8988T (cell line): ENCODE data around the gene EML4.

Experiments
- DNase-seq: peaks from one replicate; pipeline ENCODE4 v3.0.0; 2011

The EML4 gene

DNA sequence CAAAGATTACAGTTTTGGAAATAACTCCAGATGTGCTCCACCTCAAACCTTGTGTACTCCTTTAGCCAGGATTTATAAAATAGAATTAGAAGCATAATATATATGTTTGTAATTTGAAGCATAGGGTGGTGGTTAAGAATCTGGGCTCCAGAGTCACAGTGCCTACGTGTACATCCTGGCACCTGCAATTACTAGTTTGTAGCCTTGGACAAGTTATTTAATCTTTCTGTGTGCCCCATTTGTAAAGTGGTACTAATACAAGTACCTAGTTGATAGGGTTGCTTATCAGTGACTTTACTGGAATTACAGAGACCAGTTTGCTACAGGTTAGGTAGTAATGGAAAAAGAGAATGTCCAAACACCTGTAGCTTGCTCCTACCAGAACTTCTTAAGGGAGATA, 28.6 kb downstream of the EML4 start:
- no peak for DNase-seq

- DNase-seq: no peak
Observed at GRCh38 chr2:42198466-42198865, 29.3 kb downstream of the EML4 start.

GRCh38 chr2:42199002-42199401, 29.8 kb downstream of the EML4 start:
- DNase-seq: no peak

DNA sequence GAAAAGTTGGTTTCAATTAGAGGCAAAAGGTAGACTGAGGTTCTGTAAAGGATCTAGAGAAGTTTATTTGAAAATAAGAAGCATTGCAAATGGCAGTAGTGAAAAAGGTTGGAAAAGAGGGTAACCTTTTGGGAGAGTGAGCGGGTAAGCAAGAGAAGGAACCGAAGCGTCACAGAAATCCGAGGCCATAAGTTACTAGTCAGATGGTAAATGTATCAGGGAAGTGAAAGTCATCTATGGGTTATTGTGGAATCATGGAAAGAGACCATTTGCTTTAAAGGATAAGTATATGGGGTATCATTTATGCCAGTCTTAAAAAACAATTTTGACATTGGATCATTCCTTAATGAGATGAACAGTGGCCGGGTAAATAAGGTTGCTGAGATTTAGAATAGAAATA, 30.5 kb downstream of the EML4 start:
- no peak for DNase-seq

- no peak for DNase-seq
Observed at GRCh38 chr2:42200926-42201855, 32.0 kb downstream of the EML4 start.

- DNase-seq: no peak
Observed at GRCh38 chr2:42202634-42203008, 33.5 kb downstream of the EML4 start.

DNA sequence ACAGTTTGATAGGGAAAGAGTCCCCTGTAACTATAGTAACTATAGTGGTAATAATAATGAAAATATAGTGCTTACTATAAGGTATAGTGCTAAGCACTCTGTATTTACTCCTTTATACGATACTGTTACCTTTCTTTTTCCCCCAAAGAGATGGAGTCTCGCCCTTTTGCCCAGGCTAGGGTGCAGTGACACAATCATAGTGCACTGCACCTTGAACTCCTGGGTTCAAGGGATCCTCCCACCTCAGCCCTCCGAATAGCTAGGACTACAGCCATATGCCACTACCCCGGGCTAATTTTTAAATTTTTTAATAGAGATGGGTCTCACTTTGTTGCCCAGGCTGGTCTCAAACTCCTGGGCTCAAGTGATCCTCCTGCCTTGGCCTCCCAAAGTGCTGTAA, 34.6 kb downstream of the EML4 start:
- no peak for DNase-seq

- DNase-seq: no peak
Observed at GRCh38 chr2:42205337-42205736, 36.2 kb downstream of the EML4 start.

DNA sequence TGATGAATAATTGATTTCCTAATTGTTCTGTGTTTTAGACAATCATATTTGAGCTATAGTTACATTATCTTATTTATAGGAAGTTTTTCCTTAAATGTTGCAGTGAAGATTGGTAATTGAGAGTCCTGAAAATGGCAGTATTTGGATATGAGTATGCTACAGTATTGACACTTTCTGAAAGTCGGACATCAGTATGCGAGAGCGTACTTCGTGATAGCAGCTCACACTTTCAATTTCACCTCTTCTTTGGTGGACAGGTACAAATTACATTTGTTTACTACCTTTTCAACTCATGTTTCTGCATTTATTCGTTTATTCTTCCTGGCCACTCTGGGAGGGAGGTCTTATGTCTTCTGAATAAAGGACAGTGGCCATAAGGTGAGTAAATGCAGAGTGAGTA, 38.7 kb downstream of the EML4 start:
- DNase-seq: no peak

- DNase-seq: no peak
Observed at GRCh38 chr2:42210203-42210602, 41.0 kb downstream of the EML4 start.

- no peak for DNase-seq
Observed at GRCh38 chr2:42211291-42211690, 42.1 kb downstream of the EML4 start.

DNA sequence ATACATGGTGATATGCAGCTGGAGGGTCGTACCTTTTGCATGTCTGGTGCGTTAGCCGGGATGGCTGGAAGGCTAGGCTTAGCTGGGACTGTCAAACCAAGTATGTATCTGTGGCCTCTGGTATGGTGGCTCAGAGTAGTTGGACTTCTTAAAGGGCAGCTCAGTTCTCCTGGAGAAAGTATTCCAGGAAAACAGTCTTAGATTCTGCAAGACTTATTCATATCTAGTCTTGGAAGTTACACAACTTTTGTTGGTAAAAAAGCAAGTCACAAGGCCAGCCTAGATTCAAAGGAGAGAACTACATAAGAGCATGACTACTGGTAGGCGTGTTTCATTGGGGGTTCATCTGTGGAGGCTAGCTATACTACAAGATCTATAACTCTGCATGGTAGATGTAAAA, 45.5 kb downstream of the EML4 start:
- no peak for DNase-seq

DNA sequence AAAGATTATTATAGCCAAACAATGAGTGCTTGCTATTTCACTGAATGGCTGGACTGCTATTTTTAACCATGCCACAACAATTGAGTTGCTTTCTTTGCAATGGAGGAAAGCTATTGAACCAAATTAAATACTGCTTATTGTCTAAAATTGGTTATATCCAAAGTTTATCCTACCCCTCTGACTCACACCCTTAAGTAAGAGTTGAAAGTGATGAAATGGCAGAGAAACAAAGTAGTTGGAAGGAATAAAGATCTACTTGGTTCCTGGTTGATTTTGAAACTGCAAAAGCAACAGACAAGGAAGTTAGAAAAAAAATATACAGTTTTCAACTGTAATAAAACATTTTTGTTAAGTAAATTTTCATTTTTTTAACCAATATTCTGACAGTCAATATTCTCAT, 47.5 kb downstream of the EML4 start:
- no peak for DNase-seq

- no peak for DNase-seq
Observed at GRCh38 chr2:42217307-42217706, 48.2 kb downstream of the EML4 start.

DNA sequence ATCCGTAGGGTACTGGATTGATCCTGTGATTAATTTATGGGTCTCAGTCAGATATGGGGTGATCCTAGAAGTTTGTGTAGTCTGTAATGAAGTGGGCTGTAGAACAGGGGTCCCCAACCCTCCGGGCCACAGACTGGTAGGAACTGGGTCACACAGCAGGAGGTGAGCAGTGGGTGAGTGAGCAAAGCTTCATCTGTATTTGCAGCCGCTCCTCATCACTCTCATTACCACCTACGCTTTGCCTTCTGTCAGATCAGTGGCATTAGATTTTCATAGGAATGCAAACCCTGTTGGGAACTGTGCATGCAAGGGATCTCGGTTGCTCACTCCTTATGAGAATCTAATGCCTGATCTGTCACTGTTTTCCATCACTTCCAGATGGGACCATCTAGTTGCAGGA, 48.8 kb downstream of the EML4 start:
- DNase-seq: no peak

DNA sequence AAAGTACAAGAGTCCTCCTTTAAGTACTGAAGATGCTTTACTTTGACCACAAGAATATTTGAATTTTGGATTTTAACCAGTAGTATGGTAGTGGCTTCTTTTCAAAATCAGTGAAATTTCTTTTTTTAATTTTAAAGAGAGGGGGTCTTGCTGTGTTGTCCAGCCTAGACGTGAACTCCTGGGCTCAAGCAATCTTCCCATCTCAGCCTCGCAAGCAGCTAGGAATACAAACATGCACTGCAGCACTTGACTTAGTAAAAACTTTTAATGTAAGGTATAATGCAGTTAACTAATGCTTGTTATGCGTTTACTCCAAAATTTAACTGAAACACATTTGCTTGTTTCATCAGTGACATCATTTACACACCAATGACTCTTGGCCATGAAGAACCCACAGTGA, 49.6 kb downstream of the EML4 start:
- DNase-seq: no peak

DNA sequence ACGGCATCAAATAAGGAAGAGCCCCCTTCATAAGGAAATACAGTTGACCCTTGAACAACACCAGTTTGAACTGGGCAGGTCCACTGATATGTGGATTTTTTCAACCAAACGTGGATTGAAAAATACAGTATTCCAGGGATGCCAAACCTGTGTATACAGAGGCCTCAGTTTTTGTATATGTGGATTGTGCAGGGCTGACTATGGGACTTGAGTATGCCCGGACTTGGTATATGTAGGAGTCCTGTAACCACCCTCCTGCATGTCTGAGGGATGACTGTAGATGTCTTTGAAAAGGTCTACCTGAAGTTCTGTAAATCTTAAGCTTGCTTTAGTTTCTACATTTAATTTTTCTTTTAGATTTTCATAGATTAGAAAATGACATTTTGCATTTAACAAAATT, 50.0 kb downstream of the EML4 start:
- no peak for DNase-seq

- DNase-seq: no peak
Observed at GRCh38 chr2:42220566-42220965, 51.4 kb downstream of the EML4 start.

GRCh38 chr2:42223067-42223854, 54.1 kb downstream of the EML4 start:
- DNase-seq: no peak

GRCh38 chr2:42223855-42224268, 54.7 kb downstream of the EML4 start:
- no peak for DNase-seq

DNA sequence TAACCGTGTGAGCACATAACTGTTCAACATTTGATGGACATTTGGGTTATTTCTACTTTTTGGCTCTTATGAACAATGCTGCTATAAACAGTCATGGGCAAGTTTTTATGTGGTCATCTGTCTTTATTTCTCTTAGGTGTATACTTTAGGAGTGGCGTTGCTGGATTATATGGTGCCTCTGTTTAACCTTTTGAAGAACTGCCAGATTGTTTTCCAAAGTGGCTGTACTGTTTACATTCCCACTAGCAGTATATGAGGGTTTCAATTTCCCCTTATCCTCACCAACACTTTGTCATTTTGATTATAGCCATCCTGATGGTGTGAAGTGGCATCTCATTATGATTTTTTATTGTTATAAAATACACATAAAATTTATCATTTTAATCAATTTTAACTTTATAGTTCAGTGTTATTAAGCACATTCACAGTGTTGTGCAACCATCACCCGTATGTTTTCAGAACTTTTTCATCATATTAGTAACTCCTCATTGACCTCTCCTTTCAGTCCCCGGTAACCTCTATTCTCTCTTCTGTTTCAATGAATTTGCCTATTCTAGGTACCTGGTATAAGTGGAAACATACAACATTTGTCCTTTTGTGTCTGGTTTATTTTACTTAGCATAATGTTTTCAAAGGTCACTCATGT, 55.4 kb downstream of the EML4 start:
- no peak for DNase-seq

DNA sequence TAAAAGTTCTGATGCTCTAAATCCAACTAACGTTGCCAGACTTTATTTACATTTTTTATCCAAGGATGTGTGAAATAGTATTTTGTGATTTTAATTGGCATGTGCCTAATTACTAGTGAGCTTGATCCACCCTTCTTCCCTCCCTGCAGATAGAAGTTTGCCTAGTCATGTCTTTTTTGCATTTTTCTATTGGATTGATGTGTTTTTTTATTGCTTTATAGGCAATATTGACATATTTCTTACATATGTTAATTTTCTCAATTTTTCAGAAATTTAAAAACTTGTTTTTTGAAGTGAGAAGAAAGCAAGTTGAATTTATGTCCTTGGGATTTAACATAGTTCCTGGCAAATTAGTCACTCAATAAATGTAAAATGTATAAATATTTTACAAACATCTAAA, 56.4 kb downstream of the EML4 start:
- DNase-seq: no peak

DNA sequence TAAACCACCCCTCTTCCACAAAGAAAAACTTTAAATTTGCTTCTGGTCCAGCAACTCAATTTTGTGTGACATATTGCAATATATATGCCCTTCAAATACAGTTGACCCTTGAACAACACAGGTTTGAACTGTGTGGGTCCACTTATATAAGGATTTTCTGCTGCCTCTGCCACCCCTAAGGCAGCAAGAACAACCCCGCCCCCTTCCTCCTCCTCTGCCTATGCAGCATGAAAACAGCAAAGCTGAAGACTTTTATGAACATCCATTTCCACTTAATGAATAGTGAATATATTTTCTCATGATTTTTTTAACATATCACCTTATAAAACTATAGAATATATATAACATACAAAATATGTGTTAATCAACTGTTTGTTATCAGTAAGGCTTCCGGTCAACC, 58.3 kb downstream of the EML4 start:
- DNase-seq: no peak

DNA sequence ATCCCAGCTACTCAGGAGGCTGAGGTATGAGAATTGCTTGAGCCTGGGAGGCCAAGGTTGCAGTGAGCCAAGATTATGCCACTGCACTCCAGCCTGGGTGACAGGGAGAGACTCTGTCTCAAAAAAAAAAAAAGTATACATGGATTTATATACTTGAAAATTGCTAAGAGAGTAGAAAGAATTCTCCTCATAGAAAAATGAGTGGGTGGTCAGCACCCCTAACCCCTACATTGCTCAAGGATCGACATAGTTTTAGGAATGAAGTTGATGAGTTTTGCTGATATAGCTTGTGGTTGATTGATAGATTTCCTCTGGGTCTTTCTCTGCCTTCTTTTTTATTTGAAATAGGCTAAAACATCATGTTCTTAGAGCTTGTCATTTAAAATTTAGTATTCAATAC, 58.9 kb downstream of the EML4 start:
- DNase-seq: no peak
